Lower leg skin (tissue), 3 donors: ENCODE data around the gene NR3C2.

Source experiments
- POLR2A ChIP-seq, 2 donors: fragments of 450-650 bp; IDR thresholded peaks; one replicate each; pipeline ENCODE4 v1.6.1; 2016 to 2017; ENCODE audit warnings: antibody characterized with exemption in 2 of 2, mild to moderate bottlenecking in 1 of 2, moderate library complexity in 1 of 2
- TF ChIP-seq, protein P1 (sequence below), 3 donors: fragments of 450-650 bp; IDR thresholded peaks; one replicate each; pipeline ENCODE4 v1.5.1; 2016; ENCODE audit warnings: antibody characterized with exemption in 3 of 3, mild to moderate bottlenecking in 3 of 3, moderate library complexity in 2 of 3

DNA sequence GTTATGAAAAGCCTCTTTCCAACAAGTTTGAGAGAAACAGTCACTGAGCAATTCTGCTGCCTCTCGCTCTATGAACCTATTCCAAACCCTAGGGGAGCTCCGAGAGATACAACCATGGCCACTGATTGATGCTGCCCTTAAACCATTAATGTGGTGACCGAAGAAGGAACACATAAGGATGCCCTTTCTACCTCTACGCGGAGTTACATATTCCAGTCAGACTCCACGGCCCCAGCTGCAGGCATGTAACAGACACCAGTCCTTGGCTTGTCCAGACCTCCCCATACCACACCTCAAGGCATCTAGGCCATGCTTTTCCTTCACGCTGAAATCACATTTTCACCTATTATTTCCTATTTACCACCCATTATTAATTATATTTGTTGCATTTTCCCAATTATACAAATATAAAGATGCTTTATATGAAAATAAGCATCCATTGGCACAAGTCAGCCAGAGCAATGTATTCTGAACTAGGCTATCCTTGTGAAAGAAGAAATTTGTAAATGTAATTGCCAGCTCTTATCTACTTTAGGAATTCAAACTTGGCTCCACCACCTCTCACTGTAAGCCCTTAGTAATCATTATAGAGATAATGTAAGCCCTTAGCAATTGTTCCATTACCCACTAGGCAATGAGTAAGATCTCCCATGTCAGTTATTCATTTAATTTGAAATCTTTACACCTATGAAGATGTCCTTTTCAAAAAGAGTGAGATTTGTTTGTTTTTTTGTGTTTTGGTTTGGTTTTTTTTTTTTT lies 338.4 kb downstream of the NR3C2 start:
- TF ChIP-seq, protein P1, sequence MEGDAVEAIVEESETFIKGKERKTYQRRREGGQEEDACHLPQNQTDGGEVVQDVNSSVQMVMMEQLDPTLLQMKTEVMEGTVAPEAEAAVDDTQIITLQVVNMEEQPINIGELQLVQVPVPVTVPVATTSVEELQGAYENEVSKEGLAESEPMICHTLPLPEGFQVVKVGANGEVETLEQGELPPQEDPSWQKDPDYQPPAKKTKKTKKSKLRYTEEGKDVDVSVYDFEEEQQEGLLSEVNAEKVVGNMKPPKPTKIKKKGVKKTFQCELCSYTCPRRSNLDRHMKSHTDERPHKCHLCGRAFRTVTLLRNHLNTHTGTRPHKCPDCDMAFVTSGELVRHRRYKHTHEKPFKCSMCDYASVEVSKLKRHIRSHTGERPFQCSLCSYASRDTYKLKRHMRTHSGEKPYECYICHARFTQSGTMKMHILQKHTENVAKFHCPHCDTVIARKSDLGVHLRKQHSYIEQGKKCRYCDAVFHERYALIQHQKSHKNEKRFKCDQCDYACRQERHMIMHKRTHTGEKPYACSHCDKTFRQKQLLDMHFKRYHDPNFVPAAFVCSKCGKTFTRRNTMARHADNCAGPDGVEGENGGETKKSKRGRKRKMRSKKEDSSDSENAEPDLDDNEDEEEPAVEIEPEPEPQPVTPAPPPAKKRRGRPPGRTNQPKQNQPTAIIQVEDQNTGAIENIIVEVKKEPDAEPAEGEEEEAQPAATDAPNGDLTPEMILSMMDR (IDR thresholded peaks at IDR 0.05) = no peak
- no peak for TF ChIP-seq POLR2A (IDR thresholded peaks at IDR 0.05)
